GM12878 (cell line): ENCODE measurements around the gene TBC1D19. TPM values are rescaled to one million over a fixed set of nuclear protein-coding genes. Genes with fewer than 3 reads are reported as not detected.

Source experiments
- ATAC-seq: fragments of 200-7000 bp; cut with Tn5 transposase; 3 replicates; pipeline ENCODE4 v1.9.1; 2020; ENCODE audit warnings: mild to moderate bottlenecking, moderate library complexity
- BruUV-seq: library from RNA; stranded (reverse); fragments of 400-500 nt; replicated peaks from 2 replicates; lab custom pipeline; 2021; lab: Mats Ljungman, UMichigan
- CTCF ChIA-PET: fragments of 300-600 bp; sonication (Branson Sonifier 250); formaldehyde crosslinking; extraction: SDS; loops from one replicate; lab custom pipeline; 2021; ENCODE audit warnings: inconsistent platforms; lab: Yijun Ruan, JAX
- POLR2A ChIA-PET: fragments of 350-600 bp; formaldehyde crosslinking; extraction: SDS; loops from one replicate; lab custom pipeline; 2021; ENCODE audit warnings: inconsistent platforms; lab: Charles Lee
- RAD21 ChIA-PET: fragments of 300-600 bp; sonication (Branson Sonifier 250); formaldehyde crosslinking; loops from one replicate; lab custom pipeline; 2023; ENCODE audit warnings: antibody characterized with exemption; ENCODE audit not compliant: unreplicated experiment; lab: Charles Lee
- SMC1A ChIA-PET: fragments of 300-600 bp; sonication (Branson Sonifier 250); formaldehyde crosslinking; loops from one replicate; lab custom pipeline; 2023; ENCODE audit not compliant: unreplicated experiment, uncharacterized antibody; lab: Charles Lee
- DNase-seq: peaks from one replicate; pipeline ENCODE4 v3.0.0-alpha.2; 2011; ENCODE audit warnings: low read depth, low spot score
- FAIRE-seq: peaks from 3 replicates; lab custom pipeline; 2011; peaks lifted over from hg19 to GRCh38; lab: Jason Lieb, UNC
- H2AFZ ChIP-seq: 2 replicates; pipeline ENCODE4 v1.6.0; 2011; ENCODE audit warnings: low read depth, low read length, control low read depth; ENCODE audit not compliant: control insufficient read depth
- H3K27ac ChIP-seq: 2 replicates; pipeline ENCODE4 v1.5.1; 2011; ENCODE audit warnings: control low read depth; ENCODE audit not compliant: control insufficient read depth, insufficient read depth
- H3K27me3 ChIP-seq, 2 experiments: replicated peaks in 1 of 2; 2 replicates each; pipeline versions ENCODE4 v1.6.0 to v1.6.1; 2011; ENCODE audit warnings: low read length in 1 of 2; ENCODE audit not compliant: control insufficient read depth in 2 of 2, insufficient read depth in 2 of 2
- H3K36me3 ChIP-seq, 2 experiments: 2 replicates each; pipeline ENCODE4 v1.5.1; 2011; ENCODE audit warnings: low read length in 1 of 2; ENCODE audit not compliant: control insufficient read depth in 2 of 2, insufficient read depth in 2 of 2
- H3K4me1 ChIP-seq: 2 replicates; pipeline ENCODE4 v1.6.1; 2011; ENCODE audit warnings: mild to moderate bottlenecking, low read length, moderate library complexity, mixed read lengths; ENCODE audit not compliant: control insufficient read depth, insufficient read depth
- H3K4me2 ChIP-seq: 2 replicates; pipeline ENCODE4 v1.6.0; 2011; ENCODE audit warnings: control low read depth; ENCODE audit not compliant: control insufficient read depth, insufficient read depth
- H3K4me3 ChIP-seq: fragments of 200-600 bp; sonication (generic); 2 replicates; pipeline ENCODE4 v1.5.1; 2016
- H3K79me2 ChIP-seq: 2 replicates; pipeline ENCODE4 v1.6.0; 2011; ENCODE audit warnings: low read length; ENCODE audit not compliant: control insufficient read depth, insufficient read depth
- H3K9ac ChIP-seq: 2 replicates; pipeline ENCODE4 v1.8.0; 2011; ENCODE audit warnings: low read length, control low read depth, mixed read lengths; ENCODE audit not compliant: control insufficient read depth, insufficient read depth
- H3K9me3 ChIP-seq: replicated peaks from 3 replicates; pipeline ENCODE4 v1.5.1; 2011; ENCODE audit warnings: mild to moderate bottlenecking, low read length; ENCODE audit not compliant: control insufficient read depth, insufficient read depth
- H4K20me1 ChIP-seq: 2 replicates; pipeline ENCODE4 v1.6.0; 2011; ENCODE audit not compliant: control insufficient read depth, insufficient read depth
- BACH1 ChIP-seq: fragments of 450-650 bp; IDR thresholded peaks from 2 replicates; pipeline ENCODE4 v1.6.1; 2017; ENCODE audit warnings: mild to moderate bottlenecking, borderline replicate concordance
- CBX3 ChIP-seq: fragments of 200-600 bp; sonication (generic); IDR thresholded peaks from 2 replicates; pipeline ENCODE4 v1.6.1; 2016; ENCODE audit warnings: low read depth, borderline replicate concordance
- CREM ChIP-seq: IDR thresholded peaks from 2 replicates; pipeline ENCODE4 v1.6.1; 2014; ENCODE audit warnings: antibody characterized with exemption, low read depth
- ETV6 ChIP-seq, 2 experiments: fragments of 450-650 bp in 1 of 2; IDR thresholded peaks in 1 of 2; conservative IDR thresholded peaks in 1 of 2; 2 replicates each; pipeline ENCODE4 v1.6.1; 2014; ENCODE audit warnings: antibody characterized with exemption in 1 of 2, borderline replicate concordance in 1 of 2, low read depth in 1 of 2, mild to moderate bottlenecking in 1 of 2, moderate library complexity in 1 of 2
- IKZF2 ChIP-seq, 2 experiments: fragments of 450-650 bp; IDR thresholded peaks; 2 replicates each; pipeline ENCODE4 v1.6.1; 2017; ENCODE audit warnings: mild to moderate bottlenecking in 2 of 2, moderate library complexity in 2 of 2
- MYB ChIP-seq: fragments of 150-350 bp; IDR thresholded peaks from 2 replicates; pipeline ENCODE4 v1.6.1; 2014; ENCODE audit warnings: mild to moderate bottlenecking, low read depth, low read length, borderline replicate concordance
- NFYA ChIP-seq: IDR thresholded peaks from 2 replicates; pipeline ENCODE4 v1.6.1; 2011; ENCODE audit warnings: low read depth, mild to moderate bottlenecking, low read length, improper control_type of control experiment, borderline replicate concordance
- POLR2A ChIP-seq: IDR thresholded peaks from 2 replicates; pipeline ENCODE4 v1.6.1; 2011; ENCODE audit warnings: low read depth, mild to moderate bottlenecking, low read length
- RAD21 ChIP-seq: IDR thresholded peaks from 2 replicates; pipeline ENCODE4 v1.6.1; 2011; ENCODE audit warnings: mild to moderate bottlenecking, low read depth, low read length, moderate library complexity; ENCODE audit not compliant: insufficient read depth
- RB1 ChIP-seq: fragments of 450-650 bp; formaldehyde crosslinking; IDR thresholded peaks from 2 replicates; pipeline ENCODE4 v1.6.1; 2017; ENCODE audit warnings: mild to moderate bottlenecking, borderline replicate concordance
- SREBF2 ChIP-seq: IDR thresholded peaks from 2 replicates; pipeline ENCODE4 v1.6.1; 2012; ENCODE audit warnings: mild to moderate bottlenecking, low read length
- STAT3 ChIP-seq: IDR thresholded peaks from 2 replicates; pipeline ENCODE4 v1.6.1; 2011; ENCODE audit warnings: low read depth, low read length, improper control_type of control experiment
- TCF12 ChIP-seq: IDR thresholded peaks from 2 replicates; pipeline ENCODE4 v1.6.1; 2011; ENCODE audit warnings: low read depth, mild to moderate bottlenecking, low read length
- WRNIP1 ChIP-seq: IDR thresholded peaks from 2 replicates; pipeline ENCODE4 v1.6.1; 2011; ENCODE audit warnings: low read depth, low read length, improper control_type of control experiment, borderline replicate concordance
- WGBS: methylation state at CpG from one replicate; pipeline ENCODE4 v1.1.6; 2016; ENCODE audit warnings: low lambda C conversion rate; ENCODE audit not compliant: insufficient replicate concordance, insufficient coverage; ENCODE audit errors: missing lambda C conversion rate; 5-methylcytosine and 5-hydroxymethylcytosine counted together
- in situ Hi-C: fragments of 300-500 bp; cut with MboI; formaldehyde crosslinking; loops from 9 replicates; pipeline ENCODE4 v1.14.3; 2018; ENCODE audit warnings: mixed read lengths
- intact Hi-C: fragments of 100-400 bp; cut with micrococcal nuclease; formaldehyde crosslinking; loops from one replicate; pipeline ENCODE4 v1.14.2; 2022; ENCODE audit not compliant: unreplicated experiment
- polyA plus RNA-seq, 11 experiments: library from polyadenylated mRNA; depleted of rRNA in 4 of 11; unstranded in 6 of 11; stranded (reverse) in 5 of 11; fragments of >200 nt; fragmentation: Nextera tagmentation in 4 of 11; fragmentation: Illumina TruSeq in 1 of 11; extraction: Ambion mirVana in 4 of 11; extraction: Trizol in 1 of 11; gene quantifications; 1 replicate in 1 of 11; 2 replicates in 10 of 11; pipeline versions ENCODE4 v1.2.1 to v1.2.3, GENCODE V29; 2011 to 2016; ENCODE audit warnings: inconsistent platforms in 2 of 11, missing spikeins in 2 of 11, low read depth in 1 of 11
- total RNA-seq, 4 experiments: library from RNA; depleted of rRNA in 3 of 4; stranded (reverse); fragments of >200 nt in 3 of 4; fragmentation: Illumina TruSeq in 1 of 4; extraction: Trizol in 1 of 4; gene quantifications; 2 replicates each; pipeline versions ENCODE4 v1.2.1 to v1.2.3, GENCODE V29; 2013 to 2021
- TF ChIP-seq, protein P1 (sequence below): fragments of 450-650 bp; IDR thresholded peaks from 2 replicates; pipeline ENCODE4 v1.6.1; 2016; ENCODE audit warnings: mild to moderate bottlenecking, moderate library complexity, borderline replicate concordance

The TBC1D19 gene
- total and polyA plus RNA-seq, 10 of the 15 experiments (the other 5 are each of a cell fraction or from before 2014, with no cell fraction given): 0.29 to 3.9 (median 2.1) TPM

GRCh38 chr4:26594371-26594770, 10.5 kb downstream of the TBC1D19 start:
- in situ Hi-C loops (no loop called here), intact Hi-C loops (no loop called here)
- RAD21 ChIA-PET: no interaction called here
- Histone ChIP-seq H2AFZ (no peak overlapping the region), H4K20me1 (no peaks in the 10 kb centered on the region), H3K9me3 (no peaks in the 10 kb centered on the region), H3K9ac (no peak overlapping the region), H3K27me3 (no peaks in the 10 kb centered on the region), H3K36me3 (no peaks in the 10 kb centered on the region), H3K4me2 (no peak overlapping the region), H3K79me2 (no peaks in the 10 kb centered on the region), H3K4me3 (no peak overlapping the region), H3K27ac (no peak overlapping the region), H3K4me1 (no peaks in the 10 kb centered on the region)
- no peak for DNase-seq
- CTCF ChIA-PET: no interaction called here
- no peak for FAIRE-seq
- POLR2A ChIA-PET: no interaction called here
- no TSS peak for BruUV-seq
- whole genome bisulfite sequencing: 75% methylated on average over 5 of the region's 5 CpGs
- ATAC-seq: no peak
- TF ChIP-seq RAD21: no peak
- TF ChIP-seq CREM: no peak
- TF ChIP-seq POLR2A: no peak
- TF ChIP-seq RB1: no peak
- TF ChIP-seq IKZF2 (IDR thresholded peaks at IDR 0.05): no peak
- TF ChIP-seq BACH1: no peak
- TF ChIP-seq CBX3: no peak
- no peak for TF ChIP-seq MYB
- TF ChIP-seq TCF12: no peak
- TF ChIP-seq, protein P1, sequence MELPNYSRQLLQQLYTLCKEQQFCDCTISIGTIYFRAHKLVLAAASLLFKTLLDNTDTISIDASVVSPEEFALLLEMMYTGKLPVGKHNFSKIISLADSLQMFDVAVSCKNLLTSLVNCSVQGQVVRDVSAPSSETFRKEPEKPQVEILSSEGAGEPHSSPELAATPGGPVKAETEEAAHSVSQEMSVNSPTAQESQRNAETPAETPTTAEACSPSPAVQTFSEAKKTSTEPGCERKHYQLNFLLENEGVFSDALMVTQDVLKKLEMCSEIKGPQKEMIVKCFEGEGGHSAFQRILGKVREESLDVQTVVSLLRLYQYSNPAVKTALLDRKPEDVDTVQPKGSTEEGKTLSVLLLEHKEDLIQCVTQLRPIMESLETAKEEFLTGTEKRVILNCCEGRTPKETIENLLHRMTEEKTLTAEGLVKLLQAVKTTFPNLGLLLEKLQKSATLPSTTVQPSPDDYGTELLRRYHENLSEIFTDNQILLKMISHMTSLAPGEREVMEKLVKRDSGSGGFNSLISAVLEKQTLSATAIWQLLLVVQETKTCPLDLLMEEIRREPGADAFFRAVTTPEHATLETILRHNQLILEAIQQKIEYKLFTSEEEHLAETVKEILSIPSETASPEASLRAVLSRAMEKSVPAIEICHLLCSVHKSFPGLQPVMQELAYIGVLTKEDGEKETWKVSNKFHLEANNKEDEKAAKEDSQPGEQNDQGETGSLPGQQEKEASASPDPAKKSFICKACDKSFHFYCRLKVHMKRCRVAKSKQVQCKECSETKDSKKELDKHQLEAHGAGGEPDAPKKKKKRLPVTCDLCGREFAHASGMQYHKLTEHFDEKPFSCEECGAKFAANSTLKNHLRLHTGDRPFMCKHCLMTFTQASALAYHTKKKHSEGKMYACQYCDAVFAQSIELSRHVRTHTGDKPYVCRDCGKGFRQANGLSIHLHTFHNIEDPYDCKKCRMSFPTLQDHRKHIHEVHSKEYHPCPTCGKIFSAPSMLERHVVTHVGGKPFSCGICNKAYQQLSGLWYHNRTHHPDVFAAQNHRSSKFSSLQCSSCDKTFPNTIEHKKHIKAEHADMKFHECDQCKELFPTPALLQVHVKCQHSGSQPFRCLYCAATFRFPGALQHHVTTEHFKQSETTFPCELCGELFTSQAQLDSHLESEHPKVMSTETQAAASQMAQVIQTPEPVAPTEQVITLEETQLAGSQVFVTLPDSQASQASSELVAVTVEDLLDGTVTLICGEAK: no peak
- no peak for TF ChIP-seq SREBF2
- no peak for TF ChIP-seq WRNIP1
- no peak for TF ChIP-seq ETV6 (conservative IDR thresholded peaks at IDR 0.05 in 1 of 2, IDR thresholded peaks at IDR 0.05 in 1 of 2; ENCODE audit: borderline replicate concordance in 1 of 2, low read depth in 1 of 2)
- TF ChIP-seq NFYA: no peak
- TF ChIP-seq STAT3: no peak
- SMC1A ChIA-PET: interaction anchor here (0.6 kb wide), 1 partner anchor 29 kb away, joined by 3 read pairs; no protein-coding TSS in a partner anchor
